Stimulated activated CD8-positive, alpha-beta memory T cell treated with anti-CD3 and anti-CD28 coated beads, Interleukin-15, amount 100 ng/mL, for 48 hours (primary cell): ENCODE results near the gene TTC28.
"Not testable (repeated sequence)": the region's sequence is repeated elsewhere in the genome, so short reads cannot be mapped to it uniquely, and the experiment has no call there.

ENCODE experiments used
- DNase-seq, 2 donors: peaks; one replicate each; pipeline ENCODE4 v3.0.0-alpha.2; 2020; ENCODE audit warnings: low read depth in 2 of 2

TTC28 gene

GRCh38 chr22:28408709-28409108 lies 270.9 kb downstream of the TTC28 start:
- no peak for DNase-seq

GRCh38 chr22:28407645-28408044 lies 272.0 kb downstream of the TTC28 start:
- DNase-seq = no peak

- DNase-seq = no peak
Observed at GRCh38 chr22:28406246-28406645, 273.4 kb downstream of the TTC28 start.

- DNase-seq = no peak
Observed at GRCh38 chr22:28405588-28405987, 274.1 kb downstream of the TTC28 start.

- DNase-seq = no peak
Observed at GRCh38 chr22:28402539-28402938, 277.1 kb downstream of the TTC28 start.

- no peak for DNase-seq
Observed at GRCh38 chr22:28402060-28402459, 277.6 kb downstream of the TTC28 start.

GRCh38 chr22:28398981-28399380 lies 280.7 kb downstream of the TTC28 start:
- DNase-seq = no peak

- DNase-seq = no peak
Observed at GRCh38 chr22:28398355-28398754, 281.3 kb downstream of the TTC28 start.

GRCh38 chr22:28397306-28397705 lies 282.3 kb downstream of the TTC28 start:
- DNase-seq = no peak

GRCh38 chr22:28395920-28396753 lies 283.5 kb downstream of the TTC28 start:
- no peak for DNase-seq

- no peak for DNase-seq
Observed at GRCh38 chr22:28395520-28395919, 284.1 kb downstream of the TTC28 start.

GRCh38 chr22:28394513-28395110 lies 285.0 kb downstream of the TTC28 start:
- no peak for DNase-seq

GRCh38 chr22:28381429-28382167 lies 298.0 kb downstream of the TTC28 start:
- no peak for DNase-seq

GRCh38 chr22:28379951-28380350 lies 299.7 kb downstream of the TTC28 start:
- DNase-seq = no peak

GRCh38 chr22:28379075-28379779 lies 300.4 kb downstream of the TTC28 start:
- no peak for DNase-seq

- no peak for DNase-seq
Observed at GRCh38 chr22:28375761-28376534, 303.7 kb downstream of the TTC28 start.

GRCh38 chr22:28373831-28374230 lies 305.8 kb downstream of the TTC28 start:
- DNase-seq = no peak

- no peak for DNase-seq
Observed at GRCh38 chr22:28369854-28370253, 309.8 kb downstream of the TTC28 start.

GRCh38 chr22:28366856-28367255 lies 312.8 kb downstream of the TTC28 start:
- no peak for DNase-seq

- no peak for DNase-seq
Observed at GRCh38 chr22:28365371-28365770, 314.3 kb downstream of the TTC28 start.

GRCh38 chr22:28364105-28364504 lies 315.5 kb downstream of the TTC28 start:
- not testable (repeated sequence) for DNase-seq
